8988T (cell line): ENCODE measurements around the gene RAD51B.
"Not testable (repeated sequence)": the region's sequence is repeated elsewhere in the genome, so short reads cannot be mapped to it uniquely, and the experiment has no call there.

Experiments
- DNase-seq: peaks from one replicate; pipeline ENCODE4 v3.0.0; 2011

The RAD51B gene

DNA sequence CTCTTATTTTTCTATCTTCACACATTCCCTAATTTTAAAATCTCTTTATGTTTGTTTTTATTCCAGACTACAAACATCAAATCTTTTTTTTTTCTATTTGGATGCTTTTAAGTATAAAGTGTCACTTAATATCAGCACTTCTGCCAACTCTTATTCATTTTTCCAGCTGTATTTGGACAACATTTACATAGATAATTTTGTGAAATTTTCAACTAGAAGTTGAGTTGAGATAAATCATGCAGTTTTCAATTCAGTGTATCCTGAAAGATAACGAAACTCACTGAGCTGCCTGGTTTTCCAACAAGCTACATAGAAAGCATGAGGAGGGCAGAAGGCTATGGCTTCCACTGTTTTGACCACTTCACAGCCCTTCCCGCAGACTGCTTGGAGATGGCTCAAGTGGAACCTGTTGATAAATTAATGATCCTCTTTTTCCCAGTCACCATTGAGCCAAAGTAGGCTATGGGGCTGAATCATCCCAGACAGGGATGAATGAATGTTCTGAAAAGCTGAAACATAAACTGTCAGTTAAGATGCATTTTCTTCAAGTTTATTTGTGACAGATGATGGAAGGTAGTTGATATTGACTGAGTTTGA is 213.9 kb downstream of the RAD51B start:
- no peak for DNase-seq

- DNase-seq: no peak
Measured at GRCh38 chr14:68034896-68035295, 215.3 kb downstream of the RAD51B start.

GRCh38 chr14:68036202-68036601 is 216.6 kb downstream of the RAD51B start:
- DNase-seq: no peak

GRCh38 chr14:68039593-68039992 is 220.0 kb downstream of the RAD51B start:
- DNase-seq: no peak

DNA sequence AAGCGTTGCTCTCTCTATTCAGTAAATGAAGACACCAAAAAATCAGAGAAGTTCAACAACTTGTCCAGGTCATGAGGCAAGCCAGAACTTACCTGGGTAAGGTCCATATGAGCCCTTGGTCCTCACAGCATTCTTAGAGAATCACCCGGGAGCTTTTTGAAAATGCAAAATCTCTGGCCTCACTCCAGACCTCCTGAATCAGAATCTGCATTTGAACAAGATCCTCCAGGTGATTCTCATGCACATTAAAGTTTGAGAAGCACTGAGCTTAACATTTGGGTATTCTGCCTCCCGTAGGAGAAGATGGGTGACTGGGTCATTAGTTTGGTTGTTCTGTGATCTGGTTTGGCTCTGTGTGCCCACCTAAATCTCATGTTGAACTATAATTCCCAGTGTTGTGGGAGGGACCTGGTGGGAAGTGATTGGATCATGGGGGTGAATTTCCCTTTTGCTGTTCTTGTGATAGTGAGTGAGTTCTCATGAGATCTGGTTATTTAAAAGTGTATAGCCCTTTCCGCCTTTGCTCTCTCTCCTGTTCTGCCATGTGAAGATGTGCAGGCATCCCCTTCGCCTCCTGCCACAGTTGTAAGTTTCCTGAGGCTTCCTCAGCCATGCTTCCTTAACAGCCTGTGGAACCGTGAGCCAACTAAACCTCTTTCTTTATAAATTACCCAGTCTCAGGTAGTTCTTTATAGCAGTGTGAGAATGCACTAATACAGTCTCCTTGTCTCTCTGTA is 221.2 kb downstream of the RAD51B start:
- DNase-seq: no peak

DNA sequence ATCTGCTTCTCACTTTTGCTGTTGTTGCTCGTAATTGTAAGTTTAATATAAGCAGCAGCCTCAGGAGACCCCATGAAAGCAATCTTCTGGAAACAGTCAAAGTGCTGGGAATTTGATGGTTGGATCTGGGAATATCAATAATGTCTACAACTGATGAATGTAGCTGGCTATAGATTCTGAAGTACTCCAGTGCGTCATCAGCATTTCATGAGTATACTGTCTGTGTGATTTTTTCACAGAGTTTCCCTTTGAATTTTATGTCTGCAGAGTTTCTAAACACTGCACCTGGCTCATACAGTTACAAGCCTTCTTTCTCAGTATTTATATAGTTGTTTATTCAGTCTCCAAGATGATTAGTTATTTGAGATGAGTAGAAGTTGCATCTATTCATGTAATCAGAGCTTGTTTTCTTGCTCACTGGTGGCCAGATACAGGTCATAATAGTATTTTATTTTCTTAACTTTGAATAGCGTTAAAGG is 222.3 kb downstream of the RAD51B start:
- no peak for DNase-seq

GRCh38 chr14:68042586-68043210 is 223.1 kb downstream of the RAD51B start:
- DNase-seq: no peak

DNA sequence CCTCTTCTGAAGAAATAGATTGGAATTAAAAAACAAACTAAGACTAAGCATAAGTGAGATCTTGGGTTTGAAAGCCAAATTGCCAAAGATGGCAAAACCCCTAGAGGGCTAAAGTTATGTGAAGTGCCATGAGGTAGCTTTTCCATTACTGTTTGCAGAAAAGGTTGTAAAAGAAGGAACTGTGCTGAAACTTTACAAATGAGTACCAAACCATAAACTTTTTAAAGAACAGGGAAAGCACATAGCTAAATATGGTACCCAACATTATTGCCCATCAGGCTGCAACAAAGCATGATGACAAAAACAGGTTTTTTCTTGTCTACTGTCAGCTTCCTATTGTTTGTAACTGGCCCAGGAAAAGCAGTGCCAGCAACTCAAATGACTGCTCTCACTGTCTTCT is 224.2 kb downstream of the RAD51B start:
- no peak for DNase-seq

- DNase-seq: no peak
Measured at GRCh38 chr14:68047906-68048305, 228.3 kb downstream of the RAD51B start.

DNA sequence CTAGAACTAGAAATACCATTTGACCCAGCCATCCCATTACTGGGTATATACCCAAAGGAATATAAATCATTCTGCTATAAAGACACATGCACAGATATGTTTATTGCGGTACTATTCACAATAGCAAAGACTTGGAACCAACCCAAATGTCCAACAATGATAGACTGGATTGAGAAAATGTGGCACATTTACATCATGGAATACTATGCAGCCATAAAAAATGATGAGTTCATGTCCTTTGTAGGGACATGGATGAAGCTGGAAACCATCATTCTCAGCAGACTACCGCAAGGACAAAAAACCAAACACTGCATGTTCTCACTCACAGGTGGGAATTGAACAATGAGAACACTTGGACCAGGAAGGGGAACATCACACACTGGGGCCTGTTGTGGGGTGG is 229.2 kb downstream of the RAD51B start:
- not testable (repeated sequence) for DNase-seq

DNA sequence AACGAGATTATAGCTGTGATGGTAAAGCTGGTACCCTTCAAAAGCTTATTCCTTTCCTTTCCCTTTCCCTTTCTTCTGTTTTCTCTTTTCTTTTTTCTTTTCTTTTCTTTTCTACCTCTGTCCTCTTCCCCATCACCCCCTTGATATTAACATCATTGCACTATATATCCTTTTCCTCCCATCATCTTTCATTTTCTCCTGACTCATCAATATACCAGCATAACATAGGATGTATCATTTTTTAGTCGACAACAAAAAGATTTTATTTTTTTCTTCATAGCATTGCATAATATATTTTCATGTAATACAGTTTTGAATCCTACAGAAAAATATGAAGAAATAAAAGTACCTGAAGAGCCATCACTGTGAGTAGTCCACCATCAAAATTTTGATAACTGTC is 230.6 kb downstream of the RAD51B start:
- DNase-seq: no peak

- no peak for DNase-seq
Measured at GRCh38 chr14:68051146-68051545, 231.6 kb downstream of the RAD51B start.

GRCh38 chr14:68060198-68060597 is 240.6 kb downstream of the RAD51B start:
- no peak for DNase-seq

GRCh38 chr14:68062651-68063050 is 243.1 kb downstream of the RAD51B start:
- no peak for DNase-seq

GRCh38 chr14:68065322-68065721 is 245.7 kb downstream of the RAD51B start:
- no peak for DNase-seq

DNA sequence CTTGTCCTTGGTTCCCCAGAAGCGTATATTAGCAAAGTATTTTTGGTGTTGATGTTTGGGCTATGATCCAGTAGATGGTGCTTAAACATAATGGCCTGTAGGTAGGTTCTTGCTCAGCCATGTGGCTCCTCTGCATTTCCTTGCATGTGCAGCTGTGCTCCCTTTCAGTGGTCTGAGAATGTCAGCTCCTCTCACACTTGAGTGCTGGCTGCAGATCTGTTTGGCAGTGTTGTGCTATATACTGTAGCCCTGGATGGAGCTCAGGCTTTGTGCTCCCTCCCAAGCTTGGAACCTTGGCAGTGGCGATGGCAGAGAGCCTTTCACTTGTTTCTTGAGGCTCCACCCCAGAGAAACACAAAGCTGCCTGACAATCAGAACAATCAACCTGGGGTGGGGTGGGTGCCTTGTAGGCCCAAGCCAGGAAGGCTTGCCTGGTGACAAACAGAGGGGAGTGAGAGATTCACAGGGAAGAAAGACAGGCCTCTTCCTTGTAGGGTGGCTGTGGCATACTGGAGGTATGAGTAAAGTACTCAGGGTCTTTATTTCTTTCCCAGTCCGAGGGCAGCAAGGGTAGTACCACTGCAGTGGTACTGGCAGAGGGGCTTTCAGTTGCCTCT is 255.3 kb downstream of the RAD51B start:
- DNase-seq: no peak

DNA sequence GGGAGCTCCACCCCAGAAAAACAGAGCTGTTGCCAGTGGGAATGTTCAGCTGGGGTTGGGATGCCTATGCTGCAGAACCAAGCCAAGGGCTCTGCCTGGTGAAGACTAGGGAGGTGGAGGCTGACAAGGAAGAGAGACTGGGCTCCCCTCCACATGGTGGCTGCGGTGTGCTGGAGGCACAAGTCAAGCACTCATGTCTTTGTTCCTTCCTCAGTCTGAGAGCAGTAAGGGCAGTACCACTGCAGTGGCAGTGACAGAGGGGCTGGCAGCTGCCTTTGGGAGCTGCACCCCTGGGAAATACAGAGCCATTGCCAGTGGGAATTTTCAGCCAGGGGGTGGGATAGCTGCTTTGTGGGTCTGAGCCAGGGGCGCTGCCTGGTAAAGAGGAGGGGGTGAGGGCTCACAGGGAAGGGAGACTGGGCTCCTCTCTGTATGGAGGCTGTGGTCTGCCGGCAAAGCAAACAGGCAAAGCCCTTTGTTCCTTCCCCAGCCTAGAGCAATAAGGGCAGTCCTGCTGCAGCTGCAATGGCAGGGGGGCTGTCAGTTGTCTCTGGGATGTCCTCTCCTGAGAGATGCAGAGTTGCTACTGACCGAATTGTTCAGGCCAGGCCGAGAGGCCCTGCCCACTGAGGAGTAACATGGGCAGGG is 255.9 kb downstream of the RAD51B start:
- DNase-seq: no peak

DNA sequence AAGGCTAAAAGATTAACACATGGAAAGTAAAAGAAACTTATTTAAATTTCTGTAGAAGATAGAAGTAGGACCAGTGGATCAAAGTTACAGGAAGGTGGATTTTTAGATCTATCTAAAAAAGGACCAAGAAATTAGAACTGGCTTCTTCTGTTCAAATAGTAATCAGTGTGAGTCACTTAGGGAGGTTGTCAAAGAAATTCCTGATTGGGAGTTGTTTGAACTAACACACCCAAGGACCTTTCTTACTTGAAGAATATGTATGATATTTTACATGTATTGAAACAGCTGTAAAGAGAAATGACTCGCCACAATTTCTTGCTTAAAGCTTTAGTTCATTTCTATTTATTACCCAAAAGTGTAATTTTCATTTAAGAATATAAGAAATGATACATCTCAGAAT is 256.9 kb downstream of the RAD51B start:
- DNase-seq: no peak

DNA sequence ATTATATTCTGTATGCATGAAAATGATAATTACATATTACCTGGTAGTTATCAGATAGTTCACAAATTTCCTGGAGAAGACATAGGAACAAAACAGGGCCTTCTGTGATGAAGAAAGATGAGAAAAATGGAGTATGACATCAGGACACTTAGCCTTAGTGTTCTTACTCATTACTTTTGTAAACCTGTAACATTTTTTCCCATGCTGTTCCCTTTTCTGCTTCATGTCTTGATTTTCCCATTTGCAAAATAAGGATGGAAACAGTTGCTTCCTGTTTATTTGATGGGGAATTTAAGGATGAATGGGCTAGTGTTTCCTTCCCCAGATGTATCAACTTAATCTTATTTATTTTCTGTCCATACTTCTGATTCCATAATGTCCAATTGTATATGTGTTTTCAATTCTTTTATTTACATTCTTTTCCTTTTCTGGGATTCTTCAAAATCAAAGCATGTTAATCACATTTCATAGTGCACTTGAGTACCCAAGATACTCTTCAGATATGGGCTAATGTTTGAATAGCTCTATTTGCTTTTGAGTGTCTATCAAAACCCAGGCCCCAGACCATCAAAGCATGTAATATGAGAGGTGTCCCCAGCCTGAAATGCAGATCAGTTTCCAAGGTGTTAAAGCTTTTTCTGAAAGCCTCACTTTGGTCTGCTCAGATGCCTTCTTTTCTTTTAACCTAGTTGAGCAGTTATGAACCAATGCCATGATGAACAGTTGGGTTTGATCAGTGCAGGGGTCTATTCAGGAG is 260.5 kb downstream of the RAD51B start:
- DNase-seq: no peak

GRCh38 chr14:68081489-68081888 is 261.9 kb downstream of the RAD51B start:
- no peak for DNase-seq

DNA sequence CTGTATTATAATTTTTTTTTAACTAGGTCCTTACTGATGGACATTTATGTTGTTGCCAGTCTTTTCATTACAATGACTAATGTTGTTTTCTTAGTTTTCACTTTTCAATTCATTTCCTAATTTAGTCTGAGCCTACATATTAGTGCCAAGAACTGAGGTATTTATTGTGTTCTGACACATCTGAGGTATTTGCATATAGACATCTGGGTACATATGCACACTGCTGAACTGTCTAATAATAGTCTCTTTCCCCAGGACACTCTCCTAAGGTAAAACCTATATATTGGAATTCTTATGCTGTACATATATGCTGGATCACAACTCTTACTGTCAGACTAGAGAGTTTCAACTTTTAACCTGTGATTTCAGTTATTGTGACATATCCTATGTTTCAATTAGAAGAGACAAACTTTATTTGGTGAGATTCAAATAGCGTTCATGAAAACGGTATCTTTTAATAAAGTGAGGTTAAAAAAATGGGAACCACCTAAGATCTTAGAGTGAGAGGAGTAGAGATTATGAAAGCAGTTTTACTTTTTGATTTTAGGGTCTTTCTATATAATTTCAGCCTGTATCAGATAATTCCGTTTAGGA is 263.2 kb downstream of the RAD51B start:
- no peak for DNase-seq

GRCh38 chr14:68084256-68084655 is 264.7 kb downstream of the RAD51B start:
- DNase-seq: no peak
